GM18498 (cell line): ENCODE measurements around the gene LNX1.

Source experiments
- ATAC-seq: cut with Tn5 transposase; IDR thresholded peaks from one replicate; pipeline ENCODE4 v1.9.1; 2021; ENCODE audit warnings: mild to moderate bottlenecking, moderate library complexity; ENCODE audit not compliant: unreplicated experiment

The LNX1 gene

GRCh38 chr4:53538756-53539155, 52.5 kb downstream of the LNX1 start:
- ATAC-seq = no peak

- ATAC-seq = no peak
These were observed 53.7 kb downstream of the LNX1 start for GRCh38 chr4:53537606-53538005.

GRCh38 chr4:53536328-53536727, 55.0 kb downstream of the LNX1 start:
- no peak for ATAC-seq

- ATAC-seq = no peak
These were observed 55.7 kb downstream of the LNX1 start for GRCh38 chr4:53535567-53535966.

GRCh38 chr4:53534684-53535083, 56.6 kb downstream of the LNX1 start:
- no peak for ATAC-seq

GRCh38 chr4:53532521-53532920, 58.8 kb downstream of the LNX1 start:
- ATAC-seq = no peak

- ATAC-seq = no peak
These were observed 59.6 kb downstream of the LNX1 start for GRCh38 chr4:53531585-53532224.

GRCh38 chr4:53529025-53529424, 62.3 kb downstream of the LNX1 start:
- no peak for ATAC-seq

- no peak for ATAC-seq
These were observed 63.4 kb downstream of the LNX1 start for GRCh38 chr4:53527930-53528329.

- no peak for ATAC-seq
These were observed 64.0 kb downstream of the LNX1 start for GRCh38 chr4:53527326-53527725.

GRCh38 chr4:53522334-53522733, 69.0 kb downstream of the LNX1 start:
- ATAC-seq = no peak

- no peak for ATAC-seq
These were observed 71.2 kb downstream of the LNX1 start for GRCh38 chr4:53520116-53520515.

GRCh38 chr4:53518807-53519206, 72.5 kb downstream of the LNX1 start:
- ATAC-seq = no peak

GRCh38 chr4:53515076-53515475, 76.2 kb downstream of the LNX1 start:
- ATAC-seq = no peak

GRCh38 chr4:53514509-53514908, 76.8 kb downstream of the LNX1 start:
- no peak for ATAC-seq

- ATAC-seq = no peak
These were observed 78.7 kb downstream of the LNX1 start for GRCh38 chr4:53512608-53513007.

GRCh38 chr4:53511014-53511413, 80.3 kb downstream of the LNX1 start:
- ATAC-seq = no peak

- no peak for ATAC-seq
These were observed 81.0 kb downstream of the LNX1 start for GRCh38 chr4:53510321-53510720.

- ATAC-seq = no peak
These were observed 82.8 kb downstream of the LNX1 start for GRCh38 chr4:53508446-53508845.

- ATAC-seq = no peak
These were observed 83.5 kb downstream of the LNX1 start for GRCh38 chr4:53507671-53508286.

GRCh38 chr4:53507058-53507457, 84.2 kb downstream of the LNX1 start:
- ATAC-seq = no peak

GRCh38 chr4:53505947-53506346, 85.3 kb downstream of the LNX1 start:
- no peak for ATAC-seq

GRCh38 chr4:53502094-53502493, 89.2 kb downstream of the LNX1 start:
- ATAC-seq = no peak
